ENCODE data around the gene SNAP29.

DNA sequence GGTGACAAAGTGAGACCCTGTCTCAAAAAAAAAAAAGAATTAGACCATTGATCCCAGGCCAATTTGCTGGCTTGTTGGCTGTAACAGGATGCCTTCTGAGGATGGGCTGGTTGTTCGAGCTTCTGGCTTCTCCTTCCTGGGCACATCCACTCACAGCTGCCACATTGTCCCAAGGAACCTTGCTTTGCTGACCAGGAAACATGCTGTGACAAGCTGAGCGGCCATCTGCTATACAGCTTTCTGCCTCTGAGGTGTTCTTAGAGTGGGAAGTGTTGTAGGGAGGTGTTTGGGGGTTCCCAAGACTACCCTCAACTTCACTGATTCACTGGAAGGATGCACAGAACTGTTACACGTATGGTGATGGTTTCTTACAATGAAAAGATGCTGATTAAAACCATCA, 6.5 kb downstream of the SNAP29 start:
- TF ChIP-seq, protein P1, sequence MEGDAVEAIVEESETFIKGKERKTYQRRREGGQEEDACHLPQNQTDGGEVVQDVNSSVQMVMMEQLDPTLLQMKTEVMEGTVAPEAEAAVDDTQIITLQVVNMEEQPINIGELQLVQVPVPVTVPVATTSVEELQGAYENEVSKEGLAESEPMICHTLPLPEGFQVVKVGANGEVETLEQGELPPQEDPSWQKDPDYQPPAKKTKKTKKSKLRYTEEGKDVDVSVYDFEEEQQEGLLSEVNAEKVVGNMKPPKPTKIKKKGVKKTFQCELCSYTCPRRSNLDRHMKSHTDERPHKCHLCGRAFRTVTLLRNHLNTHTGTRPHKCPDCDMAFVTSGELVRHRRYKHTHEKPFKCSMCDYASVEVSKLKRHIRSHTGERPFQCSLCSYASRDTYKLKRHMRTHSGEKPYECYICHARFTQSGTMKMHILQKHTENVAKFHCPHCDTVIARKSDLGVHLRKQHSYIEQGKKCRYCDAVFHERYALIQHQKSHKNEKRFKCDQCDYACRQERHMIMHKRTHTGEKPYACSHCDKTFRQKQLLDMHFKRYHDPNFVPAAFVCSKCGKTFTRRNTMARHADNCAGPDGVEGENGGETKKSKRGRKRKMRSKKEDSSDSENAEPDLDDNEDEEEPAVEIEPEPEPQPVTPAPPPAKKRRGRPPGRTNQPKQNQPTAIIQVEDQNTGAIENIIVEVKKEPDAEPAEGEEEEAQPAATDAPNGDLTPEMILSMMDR (IDR thresholded peaks at IDR 0.05; ENCODE audit: insufficient read depth, low read length): no peak
- TF ChIP-seq, protein P2, sequence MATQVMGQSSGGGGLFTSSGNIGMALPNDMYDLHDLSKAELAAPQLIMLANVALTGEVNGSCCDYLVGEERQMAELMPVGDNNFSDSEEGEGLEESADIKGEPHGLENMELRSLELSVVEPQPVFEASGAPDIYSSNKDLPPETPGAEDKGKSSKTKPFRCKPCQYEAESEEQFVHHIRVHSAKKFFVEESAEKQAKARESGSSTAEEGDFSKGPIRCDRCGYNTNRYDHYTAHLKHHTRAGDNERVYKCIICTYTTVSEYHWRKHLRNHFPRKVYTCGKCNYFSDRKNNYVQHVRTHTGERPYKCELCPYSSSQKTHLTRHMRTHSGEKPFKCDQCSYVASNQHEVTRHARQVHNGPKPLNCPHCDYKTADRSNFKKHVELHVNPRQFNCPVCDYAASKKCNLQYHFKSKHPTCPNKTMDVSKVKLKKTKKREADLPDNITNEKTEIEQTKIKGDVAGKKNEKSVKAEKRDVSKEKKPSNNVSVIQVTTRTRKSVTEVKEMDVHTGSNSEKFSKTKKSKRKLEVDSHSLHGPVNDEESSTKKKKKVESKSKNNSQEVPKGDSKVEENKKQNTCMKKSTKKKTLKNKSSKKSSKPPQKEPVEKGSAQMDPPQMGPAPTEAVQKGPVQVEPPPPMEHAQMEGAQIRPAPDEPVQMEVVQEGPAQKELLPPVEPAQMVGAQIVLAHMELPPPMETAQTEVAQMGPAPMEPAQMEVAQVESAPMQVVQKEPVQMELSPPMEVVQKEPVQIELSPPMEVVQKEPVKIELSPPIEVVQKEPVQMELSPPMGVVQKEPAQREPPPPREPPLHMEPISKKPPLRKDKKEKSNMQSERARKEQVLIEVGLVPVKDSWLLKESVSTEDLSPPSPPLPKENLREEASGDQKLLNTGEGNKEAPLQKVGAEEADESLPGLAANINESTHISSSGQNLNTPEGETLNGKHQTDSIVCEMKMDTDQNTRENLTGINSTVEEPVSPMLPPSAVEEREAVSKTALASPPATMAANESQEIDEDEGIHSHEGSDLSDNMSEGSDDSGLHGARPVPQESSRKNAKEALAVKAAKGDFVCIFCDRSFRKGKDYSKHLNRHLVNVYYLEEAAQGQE (IDR thresholded peaks at IDR 0.05; ENCODE audit: insufficient replicate concordance, low read depth): no peak
- TF ChIP-seq SPI1 (IDR thresholded peaks at IDR 0.05; ENCODE audit: borderline replicate concordance, low read depth): no peak
- no peak for TF ChIP-seq POLR2AphosphoS5 (IDR thresholded peaks at IDR 0.05; ENCODE audit: low read depth)

Measured in HL-60 (cell line).